Measurements from ENCODE around the gene MOB3A.

DNA sequence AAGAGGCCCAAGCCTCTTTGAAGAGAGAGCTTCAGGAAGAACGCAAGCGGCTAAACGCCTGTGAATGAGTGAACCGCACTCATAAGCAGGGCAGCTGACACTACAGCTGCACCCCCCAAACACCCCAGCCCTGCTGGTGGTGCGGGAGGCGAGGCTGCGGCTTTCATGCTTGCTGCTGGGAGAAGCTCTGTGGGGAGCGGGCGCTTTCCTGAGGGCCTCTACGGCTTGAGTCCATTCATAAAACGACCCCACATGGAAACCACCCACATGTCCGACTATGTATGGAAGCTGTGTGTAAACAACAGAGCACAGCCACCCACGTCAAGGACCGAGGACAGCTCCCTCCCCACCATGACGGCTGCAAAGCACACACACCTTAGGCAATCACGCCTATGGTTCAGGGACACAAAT lies 49.7 kb upstream of the MOB3A start:
- TF ChIP-seq MYC (IDR thresholded peaks at IDR 0.05; ENCODE audit: insufficient read depth, insufficient read length, insufficient replicate concordance, low read length, severe bottlenecking): no peak
- TF ChIP-seq, protein P1, sequence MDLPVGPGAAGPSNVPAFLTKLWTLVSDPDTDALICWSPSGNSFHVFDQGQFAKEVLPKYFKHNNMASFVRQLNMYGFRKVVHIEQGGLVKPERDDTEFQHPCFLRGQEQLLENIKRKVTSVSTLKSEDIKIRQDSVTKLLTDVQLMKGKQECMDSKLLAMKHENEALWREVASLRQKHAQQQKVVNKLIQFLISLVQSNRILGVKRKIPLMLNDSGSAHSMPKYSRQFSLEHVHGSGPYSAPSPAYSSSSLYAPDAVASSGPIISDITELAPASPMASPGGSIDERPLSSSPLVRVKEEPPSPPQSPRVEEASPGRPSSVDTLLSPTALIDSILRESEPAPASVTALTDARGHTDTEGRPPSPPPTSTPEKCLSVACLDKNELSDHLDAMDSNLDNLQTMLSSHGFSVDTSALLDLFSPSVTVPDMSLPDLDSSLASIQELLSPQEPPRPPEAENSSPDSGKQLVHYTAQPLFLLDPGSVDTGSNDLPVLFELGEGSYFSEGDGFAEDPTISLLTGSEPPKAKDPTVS (IDR thresholded peaks at IDR 0.05; ENCODE audit: low read depth, low read length): no peak

Data from GM12878 (cell line).